ENCODE results near the gene EFHC2.

DNA sequence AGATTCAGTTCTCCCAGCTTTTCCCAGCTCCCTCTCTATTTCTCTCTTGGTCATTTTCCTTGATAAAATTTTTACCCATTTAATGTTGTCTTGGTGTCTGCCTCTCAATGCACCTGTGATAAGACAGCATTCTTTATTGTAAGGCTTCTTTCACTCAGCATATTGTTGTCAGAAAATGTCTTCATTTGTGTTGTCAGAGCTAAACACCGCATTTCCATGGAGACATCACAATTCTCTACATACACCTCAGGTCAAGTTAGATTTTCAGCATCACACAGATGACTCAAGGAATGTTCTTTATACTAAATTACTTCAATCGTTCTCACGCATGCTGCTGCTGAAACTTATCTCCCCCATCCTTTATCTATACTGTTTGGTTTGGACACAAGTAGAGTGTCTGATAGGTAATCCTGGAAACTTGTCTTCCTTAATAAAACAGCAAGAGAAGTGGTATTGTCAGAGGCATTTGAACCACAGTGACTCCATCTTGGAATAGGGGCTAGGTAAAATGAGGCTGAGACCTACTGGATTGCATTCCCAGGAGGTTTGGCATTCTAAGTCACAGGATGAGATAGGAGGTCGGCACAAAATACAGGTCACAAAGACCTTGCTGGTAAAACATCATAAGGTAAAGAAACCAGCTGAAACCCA lies 41.3 kb upstream of the EFHC2 start:
- TF ChIP-seq, protein P1, sequence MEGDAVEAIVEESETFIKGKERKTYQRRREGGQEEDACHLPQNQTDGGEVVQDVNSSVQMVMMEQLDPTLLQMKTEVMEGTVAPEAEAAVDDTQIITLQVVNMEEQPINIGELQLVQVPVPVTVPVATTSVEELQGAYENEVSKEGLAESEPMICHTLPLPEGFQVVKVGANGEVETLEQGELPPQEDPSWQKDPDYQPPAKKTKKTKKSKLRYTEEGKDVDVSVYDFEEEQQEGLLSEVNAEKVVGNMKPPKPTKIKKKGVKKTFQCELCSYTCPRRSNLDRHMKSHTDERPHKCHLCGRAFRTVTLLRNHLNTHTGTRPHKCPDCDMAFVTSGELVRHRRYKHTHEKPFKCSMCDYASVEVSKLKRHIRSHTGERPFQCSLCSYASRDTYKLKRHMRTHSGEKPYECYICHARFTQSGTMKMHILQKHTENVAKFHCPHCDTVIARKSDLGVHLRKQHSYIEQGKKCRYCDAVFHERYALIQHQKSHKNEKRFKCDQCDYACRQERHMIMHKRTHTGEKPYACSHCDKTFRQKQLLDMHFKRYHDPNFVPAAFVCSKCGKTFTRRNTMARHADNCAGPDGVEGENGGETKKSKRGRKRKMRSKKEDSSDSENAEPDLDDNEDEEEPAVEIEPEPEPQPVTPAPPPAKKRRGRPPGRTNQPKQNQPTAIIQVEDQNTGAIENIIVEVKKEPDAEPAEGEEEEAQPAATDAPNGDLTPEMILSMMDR (IDR thresholded peaks at IDR 0.05 in 4 of 5, conservative IDR thresholded peaks at IDR 0.05 in 1 of 5): no peak
- no peak for TF ChIP-seq POLR2A (IDR thresholded peaks at IDR 0.05)

All from gastrocnemius medialis (tissue), 4 donors.